ENCODE measurements around the gene PET100. TPM values are rescaled to one million over a fixed set of nuclear protein-coding genes. Genes with fewer than 3 reads are reported as not detected.
"Not testable (repeated sequence)": the region's sequence is repeated elsewhere in the genome, so short reads cannot be mapped to it uniquely, and the experiment has no call there.

PET100 gene
- polyA plus RNA-seq, 4 donors = 86.2 to 126 (median 114) TPM

DNA sequence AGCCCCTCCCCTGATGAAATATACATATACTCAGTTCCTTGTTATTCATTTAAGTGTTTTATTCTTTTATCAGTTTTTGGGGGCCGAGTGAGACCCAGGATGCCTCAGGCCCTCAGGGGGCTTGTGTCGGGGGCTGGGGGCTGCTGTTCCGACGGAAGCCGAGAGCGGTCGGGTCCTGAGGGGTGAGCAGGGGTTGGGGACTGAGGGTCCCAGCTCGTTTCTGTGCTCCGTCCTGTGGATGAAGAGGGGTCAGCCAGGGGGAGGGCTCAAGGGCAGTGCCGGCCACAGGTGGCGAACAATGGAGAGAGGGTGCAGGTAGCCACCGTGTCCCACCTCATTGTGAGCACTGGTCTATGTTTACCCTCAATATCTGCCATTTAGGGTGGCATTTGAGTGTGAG, 2.0 kb downstream of the PET100 start:
- DNase-seq (ENCODE audit: low read depth in 4 of 4, low spot score in 3 of 4) = no peak

DNA sequence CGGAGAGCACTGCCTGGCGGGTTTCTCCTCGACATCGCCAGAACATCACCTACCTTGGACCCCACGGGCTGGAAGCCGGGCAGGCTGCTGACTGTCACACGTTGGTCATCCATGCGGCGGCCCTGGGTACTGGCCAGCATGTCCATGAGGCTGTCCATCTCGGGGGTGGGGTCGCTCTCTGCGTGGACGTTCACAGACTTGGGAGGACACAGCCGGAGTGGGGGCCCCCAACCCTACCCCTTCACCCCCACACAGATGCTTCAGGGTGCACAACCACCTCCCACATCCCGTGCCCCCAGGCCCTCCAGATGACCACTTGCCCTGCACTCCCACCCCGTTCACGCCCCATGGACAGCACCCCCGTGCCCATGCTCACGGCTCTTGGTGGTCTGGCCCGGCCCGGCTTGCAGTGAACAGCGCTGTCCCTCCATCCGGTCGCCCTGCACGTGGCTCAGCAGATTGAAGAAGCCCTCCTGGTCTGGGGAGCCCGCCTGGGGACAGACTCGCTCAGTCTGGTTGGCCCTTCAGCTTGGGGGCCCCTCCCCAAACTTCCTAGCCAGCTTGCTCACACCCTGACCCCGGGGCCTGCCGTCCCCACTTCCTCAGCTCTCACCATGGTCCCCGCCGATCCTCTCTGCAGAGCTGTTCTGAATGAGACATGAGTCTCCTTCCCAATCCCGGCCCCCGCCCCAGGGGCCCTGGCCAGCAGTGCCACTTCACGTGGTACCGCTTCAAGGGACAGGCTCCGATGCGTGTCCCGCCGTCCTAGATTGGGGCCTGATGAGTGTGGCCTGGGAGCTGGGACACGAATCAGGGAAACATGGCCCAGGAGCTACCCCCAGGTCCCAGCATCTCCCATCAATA, 3.0 kb downstream of the PET100 start:
- no peak for DNase-seq (ENCODE audit: low read depth in 4 of 4, low spot score in 3 of 4)

DNA sequence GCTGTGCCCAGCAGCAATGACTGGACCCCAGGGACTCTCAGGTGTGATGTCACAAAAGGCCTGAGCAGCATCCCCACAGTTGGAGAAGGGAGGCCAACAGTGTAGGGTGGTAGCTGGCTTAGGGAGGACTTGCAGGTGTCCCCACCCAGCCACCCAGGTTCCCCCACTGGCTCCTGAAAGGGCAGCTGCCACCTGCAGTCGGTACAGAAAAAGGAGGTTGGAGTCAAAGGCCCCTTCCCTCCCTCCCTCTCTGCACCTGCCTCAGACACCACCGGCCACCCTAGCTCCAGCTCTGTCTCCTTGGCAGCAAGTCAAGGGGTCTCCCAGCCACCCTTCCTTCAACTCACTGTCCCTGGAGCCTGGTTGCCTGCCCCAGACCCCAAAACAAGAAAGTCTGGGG, 4.1 kb downstream of the PET100 start, which contains the start of gene PCP2:
Gene PCP2 (minus strand): TSS at position 22 of the 400 bp plus-strand sequence. CDS start 262 bp downstream, outside the sequence.
- DNase-seq (ENCODE audit: low read depth in 4 of 4, low spot score in 3 of 4) = no peak

DNA sequence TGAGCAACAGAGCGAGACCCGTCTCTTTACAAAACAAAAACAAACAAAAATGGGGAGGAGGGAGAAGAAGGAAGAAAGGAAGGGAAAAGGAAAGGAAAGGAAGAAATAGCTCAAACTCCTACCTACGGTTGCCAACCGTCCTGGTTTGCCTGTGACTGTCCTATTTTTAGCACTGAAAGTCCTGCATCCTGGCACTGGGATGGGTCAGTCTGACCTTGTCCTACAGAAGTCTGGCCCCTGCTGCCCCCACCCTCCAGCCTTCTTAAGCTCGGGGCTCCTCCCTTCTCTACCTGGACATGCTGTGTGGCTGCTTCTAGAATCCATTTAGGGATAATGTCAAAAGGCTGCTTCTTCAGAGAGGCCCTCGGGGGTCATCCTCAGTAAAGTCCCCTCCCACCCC, 6.1 kb downstream of the PET100 start:
- DNase-seq (ENCODE audit: low read depth in 4 of 4, low spot score in 3 of 4) = no peak

DNA sequence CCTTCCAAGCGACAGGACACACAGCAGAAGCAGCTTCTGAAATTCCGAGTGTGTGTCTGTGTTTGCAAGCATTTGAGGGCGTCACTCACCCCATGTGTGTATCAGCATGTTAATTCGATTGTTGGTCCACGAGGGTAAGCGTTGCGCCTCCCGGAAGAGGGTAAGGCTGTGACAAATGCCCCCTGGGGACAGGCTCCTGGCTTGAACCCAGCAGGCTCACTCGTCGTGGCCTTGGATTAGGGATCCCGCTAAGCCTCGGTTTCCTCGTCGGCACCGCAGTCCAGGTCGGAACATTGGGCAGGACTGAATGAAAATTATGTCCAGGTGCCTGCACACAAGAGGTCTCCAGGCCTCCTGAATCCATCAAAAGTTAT, 6.7 kb downstream of the PET100 start:
- DNase-seq (ENCODE audit: low read depth in 4 of 4, low spot score in 3 of 4) = no peak

DNA sequence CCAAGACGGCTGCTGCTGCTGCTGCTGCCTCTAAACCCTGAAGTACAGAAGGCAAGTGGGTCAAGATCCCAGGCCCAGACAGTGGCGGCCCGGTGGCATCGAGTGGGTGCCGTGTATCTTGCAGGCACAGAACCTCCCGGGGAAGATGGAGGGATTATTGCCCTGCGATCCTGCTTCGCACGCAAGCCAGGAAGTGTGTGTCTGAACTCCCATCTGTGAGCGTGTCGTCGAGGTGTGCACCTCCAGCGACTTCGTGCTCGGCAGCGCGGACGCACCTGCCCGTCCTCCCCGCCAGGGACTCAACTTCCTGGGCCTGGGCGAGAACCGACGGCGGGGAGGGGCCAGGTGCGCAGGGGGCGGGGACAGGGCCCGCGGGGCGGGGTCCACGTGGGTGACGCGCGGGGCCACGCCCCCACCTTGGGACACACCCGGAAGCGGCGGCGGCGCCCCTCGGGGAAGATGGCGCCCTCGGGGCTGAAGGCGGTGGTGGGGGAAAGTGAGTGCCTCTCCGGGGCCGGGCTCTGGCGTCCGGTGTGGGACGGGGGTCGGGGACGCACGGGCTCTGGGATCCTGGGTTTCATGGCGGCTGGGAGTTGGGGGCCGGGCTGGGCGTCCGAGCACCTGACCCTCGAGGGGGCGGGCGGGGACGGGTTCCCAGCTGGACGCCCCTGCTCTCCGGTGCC, 7.2 kb downstream of the PET100 start, which contains the start of gene STXBP2:
Gene STXBP2 (plus strand): TSS at position 420 of the 683 bp plus-strand sequence. CDS start 40 bp downstream, at position 460.
- peak in 3 of 4 donors; percentile 36 to 47 (median 44) for DNase-seq (ENCODE audit: low read depth in 4 of 4, low spot score in 3 of 4)

DNA sequence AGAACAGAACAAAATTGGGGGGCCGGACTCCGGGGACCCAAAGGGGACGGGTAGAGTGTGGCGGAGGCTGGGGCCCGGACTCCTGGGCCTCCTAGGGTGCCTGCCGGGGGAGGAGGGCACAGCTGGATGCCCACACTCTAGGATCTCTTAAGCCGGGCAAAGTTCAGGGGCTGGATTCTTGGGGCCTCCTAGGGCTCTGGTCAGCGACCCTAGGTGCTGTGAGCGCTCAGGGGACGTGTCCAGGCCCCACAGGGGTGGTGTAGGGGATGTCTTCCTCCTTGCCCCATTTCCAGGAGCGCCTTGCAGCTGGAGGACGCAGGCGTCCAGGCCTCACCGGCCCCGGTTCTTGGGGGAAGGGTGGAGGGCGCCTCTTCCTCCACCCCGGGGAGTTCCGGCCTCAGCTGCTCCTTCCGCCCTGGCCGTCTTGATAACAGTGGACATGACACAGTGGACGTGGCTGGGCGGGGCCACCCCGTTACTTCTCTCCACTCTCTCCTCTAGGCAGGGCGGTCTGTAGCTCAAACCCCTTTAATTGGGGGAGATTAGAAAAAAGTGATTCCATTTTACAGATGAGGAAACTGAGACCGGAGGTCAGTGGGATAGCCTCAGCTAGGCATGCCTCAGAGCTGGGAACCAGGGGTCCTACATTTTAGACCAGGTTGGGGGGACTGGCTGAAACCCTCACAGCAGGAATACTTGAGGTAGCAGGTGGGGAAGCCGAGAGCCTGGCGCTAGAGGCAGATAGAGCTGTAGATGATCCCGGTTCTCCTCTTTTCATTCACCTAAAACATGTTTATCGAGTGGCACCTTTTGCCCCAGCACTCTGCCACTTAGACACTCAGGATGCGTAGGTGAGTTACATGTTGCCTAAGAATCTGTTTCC, 8.0 kb downstream of the PET100 start:
- DNase-seq (ENCODE audit: low read depth in 4 of 4, low spot score in 3 of 4) = no peak

DNA sequence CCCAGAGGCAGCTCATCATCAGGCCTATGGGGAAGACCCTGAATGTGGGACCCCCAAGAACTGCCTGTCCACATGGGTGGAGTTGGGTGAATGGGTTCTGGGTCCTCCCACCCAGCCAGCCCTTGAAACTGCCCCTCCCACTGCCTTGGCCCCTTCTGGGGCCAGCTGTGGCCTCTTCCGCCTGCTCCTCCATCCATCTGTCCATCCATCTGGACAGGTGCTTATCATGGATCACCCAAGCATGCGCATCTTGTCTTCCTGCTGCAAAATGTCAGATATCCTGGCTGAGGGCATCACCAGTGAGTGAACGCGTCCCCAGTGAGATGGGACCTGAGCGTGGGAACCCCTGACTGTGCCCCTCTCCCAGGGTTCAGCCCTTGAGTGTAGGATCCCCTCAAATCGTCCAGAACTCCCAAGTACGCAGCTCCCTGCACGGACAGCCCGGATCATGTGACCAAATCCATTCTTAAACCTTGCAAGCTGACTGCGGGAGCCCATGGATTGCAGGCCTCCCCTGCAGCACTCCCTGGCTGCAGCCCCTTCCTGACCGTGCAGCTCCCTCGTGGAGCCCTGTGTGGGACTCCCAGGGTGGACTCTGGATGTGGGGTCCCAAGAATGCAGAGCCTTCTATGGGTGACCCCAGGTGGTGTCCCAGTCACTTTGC, 9.3 kb downstream of the PET100 start:
- DNase-seq (ENCODE audit: low read depth in 4 of 4, low spot score in 3 of 4) = no peak

DNA sequence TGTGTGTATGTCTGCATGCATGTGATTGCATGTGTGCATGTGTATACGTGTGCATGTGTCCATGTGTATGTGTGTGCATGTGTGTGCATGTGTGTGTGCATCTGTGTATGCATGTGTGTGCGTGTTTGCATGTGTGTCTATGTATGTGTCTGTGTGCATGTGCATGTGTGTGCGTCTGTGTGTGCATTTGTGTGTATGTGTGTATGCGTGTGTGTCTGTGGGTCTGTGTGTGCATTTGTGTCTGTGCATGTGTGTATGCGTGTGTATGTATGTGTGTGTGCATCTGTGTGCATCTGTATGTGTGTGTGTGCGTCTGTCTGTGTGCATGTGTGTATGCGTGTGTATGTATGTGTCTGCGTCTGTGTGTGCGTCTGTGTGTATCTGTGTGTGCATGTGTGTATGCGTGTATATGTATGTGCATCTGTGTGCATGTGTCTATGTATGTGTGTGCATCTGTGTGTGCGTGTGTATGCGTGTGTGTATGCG, 10.3 kb downstream of the PET100 start:
- no peak for DNase-seq (ENCODE audit: low read depth in 4 of 4, low spot score in 3 of 4)

DNA sequence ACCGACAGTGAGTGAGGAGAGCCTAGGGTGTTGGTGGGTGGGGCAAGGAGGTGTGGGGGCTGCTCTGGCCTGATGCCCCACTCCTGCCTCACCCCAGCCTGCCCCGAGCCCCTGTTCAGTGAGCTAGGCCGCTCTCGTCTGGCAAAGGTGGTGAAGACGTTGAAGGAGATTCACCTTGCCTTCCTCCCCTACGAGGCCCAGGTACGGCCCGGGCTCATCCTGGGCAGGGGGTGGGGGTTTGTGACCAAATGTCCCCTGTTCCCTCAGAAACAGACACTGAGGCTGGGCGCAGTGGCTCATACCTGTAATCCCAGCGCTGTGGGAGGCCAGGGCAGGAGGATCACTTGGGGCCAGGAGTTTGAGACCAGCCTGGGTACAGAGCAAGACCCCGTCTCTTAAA, 11.2 kb downstream of the PET100 start:
- DNase-seq (ENCODE audit: low read depth in 4 of 4, low spot score in 3 of 4) = no peak

DNA sequence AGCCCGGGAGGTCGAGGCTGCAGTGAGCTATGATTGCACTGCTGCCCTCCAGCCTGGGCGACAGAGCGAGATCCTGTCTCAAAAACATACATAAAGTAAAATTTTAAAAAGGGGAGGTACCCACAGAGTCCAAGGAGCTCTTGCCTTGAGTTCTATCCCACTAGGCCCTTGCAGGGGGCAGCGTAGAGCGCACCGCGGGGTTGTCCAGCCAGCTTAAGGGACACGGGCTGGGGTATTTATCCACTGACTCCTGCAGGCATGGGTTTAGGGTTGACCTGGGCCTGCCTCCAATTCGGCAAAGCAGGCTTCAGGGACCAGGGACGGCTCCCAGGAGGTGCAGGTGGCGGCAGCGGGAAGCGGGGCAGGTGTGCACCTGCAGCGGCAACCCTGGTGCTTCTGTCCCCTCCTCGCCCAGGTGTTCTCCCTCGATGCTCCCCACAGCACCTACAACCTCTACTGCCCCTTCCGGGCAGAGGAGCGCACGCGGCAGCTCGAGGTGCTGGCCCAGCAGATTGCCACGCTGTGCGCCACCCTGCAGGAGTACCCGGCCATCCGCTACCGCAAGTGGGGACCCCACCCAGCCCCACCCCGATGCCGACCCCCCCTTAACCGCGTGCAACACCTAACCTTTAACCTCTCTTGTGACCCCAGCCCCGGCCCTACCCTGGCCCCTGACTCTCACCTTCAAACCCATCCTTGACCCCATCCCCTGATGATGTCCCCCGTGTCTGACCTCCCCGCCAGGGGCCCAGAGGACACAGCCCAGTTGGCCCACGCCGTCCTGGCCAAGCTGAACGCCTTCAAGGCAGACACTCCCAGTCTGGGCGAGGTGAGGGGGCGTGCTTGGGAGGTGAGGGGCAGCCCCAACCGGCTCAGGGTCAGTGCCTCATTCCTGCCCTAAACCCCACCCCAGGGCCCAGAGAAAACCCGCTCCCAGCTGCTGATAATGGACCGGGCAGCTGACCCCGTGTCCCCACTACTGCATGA, 12.0 kb downstream of the PET100 start:
- DNase-seq (ENCODE audit: low read depth in 4 of 4, low spot score in 3 of 4) = no peak

DNA sequence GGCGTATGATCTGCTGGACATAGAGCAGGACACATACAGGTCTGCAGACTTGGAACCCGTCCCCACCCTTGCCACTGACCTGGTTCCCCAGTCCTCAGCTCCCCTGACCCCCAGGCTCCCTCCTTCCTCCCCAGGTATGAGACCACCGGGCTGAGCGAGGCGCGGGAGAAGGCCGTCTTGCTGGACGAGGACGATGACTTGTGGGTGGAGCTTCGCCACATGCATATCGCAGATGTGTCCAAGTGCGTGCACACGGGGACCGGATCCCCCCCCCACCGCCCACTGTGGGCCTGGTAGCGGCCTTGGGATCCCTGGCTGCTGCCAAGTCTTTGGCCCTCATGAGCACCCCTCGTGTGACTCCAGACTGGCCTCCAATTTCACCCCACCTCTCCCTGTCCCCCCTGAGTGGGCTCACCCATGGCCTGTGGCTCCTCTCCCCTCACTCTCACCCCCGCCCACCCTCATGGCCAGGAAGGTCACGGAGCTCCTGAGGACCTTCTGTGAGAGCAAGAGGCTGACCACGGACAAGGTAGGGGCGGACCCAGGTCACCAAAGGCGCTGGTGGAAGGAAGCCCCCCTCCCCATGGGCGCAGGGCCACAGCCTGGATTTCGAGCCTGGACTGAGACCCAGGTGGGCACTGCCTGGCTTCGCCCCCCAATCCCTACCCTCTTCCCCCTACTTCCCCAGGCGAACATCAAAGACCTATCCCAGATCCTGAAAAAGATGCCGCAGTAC, 12.9 kb downstream of the PET100 start:
- no peak for DNase-seq (ENCODE audit: low read depth in 4 of 4, low spot score in 3 of 4)

DNA sequence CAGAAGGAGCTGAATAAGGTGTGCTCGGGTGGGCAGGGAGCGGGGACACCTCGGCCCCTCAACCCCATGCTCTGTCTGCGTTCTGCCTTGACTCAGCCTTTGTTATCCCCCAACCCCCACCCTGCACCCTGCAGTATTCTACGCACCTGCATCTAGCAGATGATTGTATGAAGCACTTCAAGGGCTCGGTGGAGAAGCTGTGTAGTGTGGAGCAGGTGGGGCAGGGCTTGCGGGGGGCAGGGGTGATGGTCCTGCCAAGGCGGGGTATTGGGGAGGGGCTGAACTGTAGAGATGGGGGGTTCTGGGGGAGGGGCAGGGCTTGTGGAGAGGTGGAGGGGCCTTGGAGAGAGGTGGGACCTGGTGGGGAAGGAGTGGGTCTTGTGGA, 13.4 kb downstream of the PET100 start:
- no peak for DNase-seq (ENCODE audit: low read depth in 4 of 4, low spot score in 3 of 4)

DNA sequence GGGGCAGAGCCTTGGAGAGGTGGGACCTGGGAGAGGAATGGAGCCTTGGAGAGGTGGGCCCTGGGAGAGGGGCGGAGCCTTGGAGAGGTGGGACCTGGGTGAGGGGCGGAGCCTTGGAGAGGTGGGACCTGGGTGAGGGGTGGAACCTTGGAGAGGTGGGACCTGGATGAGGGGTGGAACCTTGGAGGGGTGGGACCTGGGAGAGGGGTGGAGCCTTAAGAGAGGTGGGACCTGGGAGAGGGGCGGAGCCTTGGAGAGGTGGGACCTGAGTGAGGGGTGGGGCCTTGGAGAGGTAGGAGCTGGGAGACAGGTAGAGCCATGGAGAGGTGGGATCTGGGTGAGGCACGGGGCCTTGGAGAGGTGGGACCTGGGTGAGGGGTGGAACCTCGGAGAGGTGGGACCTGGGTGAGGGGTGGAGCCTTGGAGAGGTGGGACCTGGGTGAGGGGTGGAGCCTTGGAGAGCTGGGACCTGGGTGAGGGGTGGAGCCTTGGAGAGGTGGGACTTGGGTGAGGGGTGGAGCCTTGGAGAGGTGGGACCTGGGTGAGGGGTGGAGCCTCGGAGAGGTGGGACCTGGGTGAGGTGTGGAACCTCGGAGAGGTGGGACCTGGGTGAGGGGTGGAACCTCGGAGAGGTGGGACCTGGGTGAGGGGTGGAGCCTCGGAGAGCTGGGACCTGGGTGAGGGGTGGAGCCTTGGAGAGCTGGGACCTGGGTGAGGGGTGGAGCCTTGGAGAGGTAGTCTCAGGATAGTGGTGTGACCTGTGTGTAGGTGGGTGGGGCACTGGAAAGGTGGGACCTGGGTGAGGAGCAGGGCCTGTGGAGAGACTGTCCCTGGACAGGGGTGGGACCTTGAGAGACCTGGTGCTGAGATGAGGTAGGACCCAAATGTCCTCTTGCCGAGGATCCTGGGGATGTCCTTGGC, 14.3 kb downstream of the PET100 start:
- DNase-seq (ENCODE audit: low read depth in 4 of 4, low spot score in 3 of 4) = not testable (repeated sequence)

DNA sequence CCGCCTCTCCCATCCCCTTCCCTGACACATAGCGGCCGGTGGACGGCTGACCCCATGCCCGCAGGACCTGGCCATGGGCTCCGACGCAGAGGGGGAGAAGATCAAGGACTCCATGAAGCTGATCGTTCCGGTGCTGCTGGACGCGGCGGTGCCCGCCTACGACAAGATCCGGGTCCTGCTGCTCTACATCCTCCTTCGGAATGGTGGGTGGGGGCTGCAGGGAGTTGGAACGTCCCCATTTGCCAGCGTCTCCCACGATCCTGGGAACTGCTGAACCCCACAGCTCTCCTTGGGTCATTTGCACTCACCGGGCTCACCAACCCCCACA, 14.9 kb downstream of the PET100 start:
- no peak for DNase-seq (ENCODE audit: low read depth in 4 of 4, low spot score in 3 of 4)

DNA sequence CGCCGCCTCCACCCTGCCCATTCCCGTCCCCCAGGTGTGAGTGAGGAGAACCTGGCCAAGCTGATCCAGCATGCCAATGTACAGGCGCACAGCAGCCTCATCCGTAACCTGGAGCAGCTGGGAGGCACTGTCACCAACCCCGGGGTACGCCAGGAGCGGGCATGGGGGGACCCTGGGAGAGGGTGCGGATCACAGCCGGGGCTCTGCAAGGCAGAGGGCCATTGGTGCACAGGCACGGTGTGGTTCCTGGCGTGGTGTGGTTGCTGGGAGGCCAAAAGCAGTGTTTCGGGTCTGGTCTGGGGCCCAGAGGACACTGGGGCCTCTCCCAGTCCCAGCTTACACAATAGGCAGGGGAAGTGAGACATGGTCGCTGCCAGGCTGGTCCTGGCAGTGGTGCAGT, 15.6 kb downstream of the PET100 start:
- no peak for DNase-seq (ENCODE audit: low read depth in 4 of 4, low spot score in 3 of 4)

DNA sequence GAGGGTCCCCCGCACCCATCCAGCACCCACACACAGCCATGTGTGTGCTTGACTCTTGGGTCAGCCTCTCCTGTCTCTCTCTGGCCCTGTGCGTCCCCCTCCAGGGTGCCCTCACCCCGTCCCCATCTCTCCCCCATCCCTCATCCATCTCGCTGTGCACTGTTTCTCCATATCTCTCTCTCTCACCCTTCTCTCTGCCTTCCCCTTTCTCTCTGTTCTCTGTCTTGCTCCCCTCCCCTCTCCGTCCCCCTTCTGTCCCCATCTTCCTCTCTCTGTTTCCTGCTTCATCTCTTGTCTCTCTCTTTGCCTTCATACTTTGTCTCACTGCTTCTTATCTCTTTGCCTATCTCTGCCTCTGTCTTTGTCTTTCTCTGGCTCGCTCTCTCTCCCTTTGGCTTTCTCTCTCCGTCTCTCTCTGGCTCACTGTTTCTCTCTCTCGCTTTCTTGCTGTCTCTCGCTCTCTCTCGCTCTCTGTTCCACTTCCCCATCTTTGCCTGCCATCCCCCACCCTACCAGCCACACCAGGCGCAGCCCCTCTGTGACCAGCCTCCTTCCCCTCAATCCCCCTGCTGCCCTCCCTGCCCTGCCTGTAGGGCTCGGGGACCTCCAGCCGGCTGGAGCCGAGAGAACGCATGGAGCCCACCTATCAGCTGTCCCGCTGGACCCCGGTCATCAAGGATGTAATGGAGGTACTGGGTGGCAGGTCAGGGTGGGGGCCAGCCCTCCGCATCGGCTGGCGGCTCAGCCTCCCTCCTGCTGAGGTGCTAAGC, 16.2 kb downstream of the PET100 start:
- DNase-seq (ENCODE audit: low read depth in 4 of 4, low spot score in 3 of 4) = no peak

All from left renal pelvis (tissue), 4 donors.